ENCODE measurements around the gene KMO. TPM values are rescaled to one million over a fixed set of nuclear protein-coding genes. Genes with fewer than 3 reads are reported as not detected.

KMO gene
- total and polyA plus RNA-seq, 4 donors, result 10.2 to 37.3 (median 19.6) TPM

- TF ChIP-seq, protein P1, sequence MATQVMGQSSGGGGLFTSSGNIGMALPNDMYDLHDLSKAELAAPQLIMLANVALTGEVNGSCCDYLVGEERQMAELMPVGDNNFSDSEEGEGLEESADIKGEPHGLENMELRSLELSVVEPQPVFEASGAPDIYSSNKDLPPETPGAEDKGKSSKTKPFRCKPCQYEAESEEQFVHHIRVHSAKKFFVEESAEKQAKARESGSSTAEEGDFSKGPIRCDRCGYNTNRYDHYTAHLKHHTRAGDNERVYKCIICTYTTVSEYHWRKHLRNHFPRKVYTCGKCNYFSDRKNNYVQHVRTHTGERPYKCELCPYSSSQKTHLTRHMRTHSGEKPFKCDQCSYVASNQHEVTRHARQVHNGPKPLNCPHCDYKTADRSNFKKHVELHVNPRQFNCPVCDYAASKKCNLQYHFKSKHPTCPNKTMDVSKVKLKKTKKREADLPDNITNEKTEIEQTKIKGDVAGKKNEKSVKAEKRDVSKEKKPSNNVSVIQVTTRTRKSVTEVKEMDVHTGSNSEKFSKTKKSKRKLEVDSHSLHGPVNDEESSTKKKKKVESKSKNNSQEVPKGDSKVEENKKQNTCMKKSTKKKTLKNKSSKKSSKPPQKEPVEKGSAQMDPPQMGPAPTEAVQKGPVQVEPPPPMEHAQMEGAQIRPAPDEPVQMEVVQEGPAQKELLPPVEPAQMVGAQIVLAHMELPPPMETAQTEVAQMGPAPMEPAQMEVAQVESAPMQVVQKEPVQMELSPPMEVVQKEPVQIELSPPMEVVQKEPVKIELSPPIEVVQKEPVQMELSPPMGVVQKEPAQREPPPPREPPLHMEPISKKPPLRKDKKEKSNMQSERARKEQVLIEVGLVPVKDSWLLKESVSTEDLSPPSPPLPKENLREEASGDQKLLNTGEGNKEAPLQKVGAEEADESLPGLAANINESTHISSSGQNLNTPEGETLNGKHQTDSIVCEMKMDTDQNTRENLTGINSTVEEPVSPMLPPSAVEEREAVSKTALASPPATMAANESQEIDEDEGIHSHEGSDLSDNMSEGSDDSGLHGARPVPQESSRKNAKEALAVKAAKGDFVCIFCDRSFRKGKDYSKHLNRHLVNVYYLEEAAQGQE (IDR thresholded peaks at IDR 0.05), result peak; percentile 71
- TF ChIP-seq FOXA1 (IDR thresholded peaks at IDR 0.05), result peak; percentile 36
- peak; percentile 83 for TF ChIP-seq NR2F2 (IDR thresholded peaks at IDR 0.05)
- peak; percentile 97 to 99 for TF ChIP-seq RAD21 (IDR thresholded peaks at IDR 0.05)
- no peak for TF ChIP-seq EGR1 (IDR thresholded peaks at IDR 0.05; ENCODE audit: low read depth in 2 of 2)
- TF ChIP-seq GABPA (IDR thresholded peaks at IDR 0.05 in 1 of 2, conservative IDR thresholded peaks at IDR 0.05 in 1 of 2), result peak in 1 of 2 donors; percentile 44
- TF ChIP-seq TAF1 (conservative IDR thresholded peaks at IDR 0.05), result peak; percentile 77
These were observed 700 bp upstream of the KMO start (continued) for GRCh38 chr1:241531195-241532161.

- Histone ChIP-seq H3K4me3 (ENCODE audit: low read depth in 1 of 3, low read length in 3 of 3) (peak overlapping the region; percentile 41 to 85 (median 68)), H3K9ac (ENCODE audit: low read depth in 1 of 2, low read length in 2 of 2) (peak overlapping the region; percentile 89), H3K27me3 (ENCODE audit: control insufficient read depth in 4 of 4, insufficient read depth in 4 of 4, low read length in 3 of 4) (no peaks in the 10 kb centered on the region), H3K36me3 (ENCODE audit: control insufficient read depth in 4 of 4, insufficient read depth in 3 of 4, low read depth in 1 of 4, low read length in 3 of 4) (peaks cover 2 to 10% (median 6%) of the 10 kb centered on the region in 4 donors), H3K27ac (ENCODE audit: low read depth in 1 of 2, low read length in 2 of 2) (peak overlapping the region; percentile 88 to 95), H3K4me1 (ENCODE audit: control insufficient read depth in 4 of 4, insufficient read depth in 4 of 4, low read length in 3 of 4) (peaks cover 0 to 29% (median 12%) of the 10 kb centered on the region in 4 donors), H3K9me3 (ENCODE audit: control insufficient read depth in 4 of 4, low read length in 3 of 4) (no peaks in the 10 kb centered on the region)
- TF ChIP-seq YY1 (IDR thresholded peaks at IDR 0.05) (no peak), GABPA (IDR thresholded peaks at IDR 0.05 in 1 of 2, conservative IDR thresholded peaks at IDR 0.05 in 1 of 2) (no peak), MAX (IDR thresholded peaks at IDR 0.05) (no peak), ATF3 (IDR thresholded peaks at IDR 0.05) (no peak), HNF4G (IDR thresholded peaks at IDR 0.05) (no peak), CTCF (IDR thresholded peaks at IDR 0.05; ENCODE audit: low read depth, low read length, missing input control) (no peak), SP1 (IDR thresholded peaks at IDR 0.05) (peak; percentile 29), TAF1 (conservative IDR thresholded peaks at IDR 0.05) (no peak), RAD21 (IDR thresholded peaks at IDR 0.05) (peak; percentile 6 to 11), RXRA (IDR thresholded peaks at IDR 0.05) (peak; percentile 17 to 21), FOXA2 (IDR thresholded peaks at IDR 0.05) (no peak), NR2F2 (IDR thresholded peaks at IDR 0.05) (no peak), JUND (IDR thresholded peaks at IDR 0.05) (peak in 1 of 2 donors; percentile 6), HNF4A (conservative IDR thresholded peaks at IDR 0.05) (peak; percentile 14 to 35), EGR1 (IDR thresholded peaks at IDR 0.05; ENCODE audit: low read depth in 2 of 2) (no peak), FOXA1 (IDR thresholded peaks at IDR 0.05) (no peak)
- TF ChIP-seq, protein P1 (IDR thresholded peaks at IDR 0.05), result no peak
- TF ChIP-seq, protein P2, sequence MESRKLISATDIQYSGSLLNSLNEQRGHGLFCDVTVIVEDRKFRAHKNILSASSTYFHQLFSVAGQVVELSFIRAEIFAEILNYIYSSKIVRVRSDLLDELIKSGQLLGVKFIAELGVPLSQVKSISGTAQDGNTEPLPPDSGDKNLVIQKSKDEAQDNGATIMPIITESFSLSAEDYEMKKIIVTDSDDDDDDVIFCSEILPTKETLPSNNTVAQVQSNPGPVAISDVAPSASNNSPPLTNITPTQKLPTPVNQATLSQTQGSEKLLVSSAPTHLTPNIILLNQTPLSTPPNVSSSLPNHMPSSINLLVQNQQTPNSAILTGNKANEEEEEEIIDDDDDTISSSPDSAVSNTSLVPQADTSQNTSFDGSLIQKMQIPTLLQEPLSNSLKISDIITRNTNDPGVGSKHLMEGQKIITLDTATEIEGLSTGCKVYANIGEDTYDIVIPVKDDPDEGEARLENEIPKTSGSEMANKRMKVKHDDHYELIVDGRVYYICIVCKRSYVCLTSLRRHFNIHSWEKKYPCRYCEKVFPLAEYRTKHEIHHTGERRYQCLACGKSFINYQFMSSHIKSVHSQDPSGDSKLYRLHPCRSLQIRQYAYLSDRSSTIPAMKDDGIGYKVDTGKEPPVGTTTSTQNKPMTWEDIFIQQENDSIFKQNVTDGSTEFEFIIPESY (IDR thresholded peaks at IDR 0.05), result no peak
- 33% methylated on average over 7 of the region's 7 CpGs for WGBS
- no peak for DNase-seq (ENCODE audit: low spot score)
These were observed 686 bp downstream of the KMO start for GRCh38 chr1:241532864-241533263.
